Testis (tissue), 3 donors: ENCODE data around the gene RESF1. TPM values are rescaled to one million over a fixed set of nuclear protein-coding genes. Genes with fewer than 3 reads are reported as not detected.

ENCODE experiments used
- DNase-seq: peaks from one replicate; pipeline ENCODE4 v3.0.0-alpha.2; 2019
- H3K27ac ChIP-seq, 2 donors: fragments of 200-600 bp; sonication (generic); one replicate each; pipeline ENCODE4 v1.5.1; 2019
- H3K27me3 ChIP-seq: fragments of 200-600 bp; sonication (generic); one replicate; pipeline ENCODE4 v1.5.1; 2019
- H3K36me3 ChIP-seq: fragments of 200-600 bp; sonication (generic); one replicate; pipeline ENCODE4 v1.5.1; 2017; ENCODE audit warnings: low read depth; ENCODE audit errors: missing control alignments
- H3K4me1 ChIP-seq: fragments of 200-600 bp; sonication (generic); one replicate; pipeline ENCODE4 v1.5.1; 2019
- H3K4me3 ChIP-seq, 2 donors: fragments of 200-600 bp; sonication (generic); one replicate each; pipeline ENCODE4 v1.5.1; 2017 to 2019
- H3K9me3 ChIP-seq: fragments of 200-600 bp; sonication (generic); one replicate; pipeline ENCODE4 v1.5.1; 2017
- POLR2A ChIP-seq: fragments of 450-650 bp; IDR thresholded peaks from one replicate; pipeline ENCODE4 v1.6.1; 2017; ENCODE audit warnings: antibody characterized with exemption, mild to moderate bottlenecking, moderate library complexity
- WGBS, 2 donors: methylation state at CpG; one replicate each; pipeline ENCODE4 v1.1.5; 2018; 5-methylcytosine and 5-hydroxymethylcytosine counted together
- intact Hi-C: fragments of 100-400 bp; cut with DNase I; formaldehyde crosslinking; loops from one replicate; pipeline ENCODE4 v1.15.1; 2023; ENCODE audit warnings: low total_unique reads
- polyA plus RNA-seq: library from polyadenylated mRNA; stranded (reverse); fragments of 350-450 nt; fragmentation: Illumina TruSeq; extraction: RNeasy Lipid Tissue Mini Kit (QIAGEN cat#74804); gene quantifications from one replicate; pipeline ENCODE4 v1.2.3, GENCODE V29; 2014; ENCODE audit warnings: low read depth, low replicate concordance; ENCODE audit not compliant: insufficient read depth
- total RNA-seq, 2 donors: library from RNA; depleted of rRNA; stranded (reverse); fragments of >200 nt; gene quantifications; one replicate each; pipeline ENCODE4 v1.2.3, GENCODE V29; 2016
- TF ChIP-seq, protein P1 (sequence below), 3 experiments: fragments of 450-650 bp in 2 of 3; fragments of 200-600 bp in 1 of 3; sonication (generic) in 1 of 3; IDR thresholded peaks; one replicate each; pipeline ENCODE4 v1.5.1; 2016 to 2019; ENCODE audit warnings: antibody characterized with exemption in 3 of 3, mild to moderate bottlenecking in 2 of 3, moderate library complexity in 1 of 3

RESF1 gene
- total and polyA plus RNA-seq, 3 donors from 2014 or later: 13.7 to 101 (median 96.1) TPM

DNA sequence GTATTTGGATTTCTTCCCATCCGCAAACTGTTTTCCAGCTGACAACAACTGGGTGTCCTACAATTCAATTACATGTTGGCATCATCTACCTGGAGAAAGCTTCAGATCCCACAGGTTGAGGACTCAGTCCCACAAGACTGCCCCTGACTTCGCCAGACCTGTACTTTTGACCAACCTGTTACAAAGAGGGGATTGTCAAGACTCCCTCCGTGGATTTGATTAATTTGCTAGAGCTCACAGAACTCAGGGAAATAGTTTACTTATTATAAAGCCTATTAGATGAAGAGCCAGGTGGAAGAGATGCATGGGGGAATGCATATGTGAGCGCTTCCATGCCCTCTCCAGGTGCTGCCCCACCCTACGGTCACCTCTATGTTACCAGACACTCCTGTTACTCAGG, 14.6 kb downstream of the RESF1 start:
- no peaks in the 10 kb centered on the region for H3K27me3 ChIP-seq

DNA sequence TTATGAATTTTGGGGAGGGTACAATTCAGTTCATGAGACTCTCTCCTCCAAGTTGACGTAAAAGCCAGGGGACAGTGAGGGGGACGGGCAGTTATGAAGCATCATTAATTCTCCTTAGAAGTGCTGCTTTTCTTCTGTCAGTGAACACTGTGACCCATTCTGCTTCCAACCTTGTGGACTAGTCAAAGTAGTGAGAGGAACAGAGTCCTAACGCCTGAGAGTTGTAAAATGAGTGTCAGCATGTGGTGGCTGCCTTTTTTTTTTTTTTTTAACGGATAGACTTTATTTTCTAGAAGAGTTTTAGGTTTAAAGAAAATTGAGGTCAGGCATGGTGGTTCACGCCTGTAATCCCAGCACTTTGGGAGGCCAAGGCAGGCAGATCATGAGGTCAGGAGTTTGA, 15.5 kb downstream of the RESF1 start:
- Histone ChIP-seq H3K27me3 (no peaks in the 10 kb centered on the region), H3K27ac (no peak overlapping the region), H3K4me1 (no peaks in the 10 kb centered on the region), H3K9me3 (no peaks in the 10 kb centered on the region), H3K4me3 (no peak overlapping the region), H3K36me3 (no peaks in the 10 kb centered on the region)
- DNase-seq: no peak
- WGBS, 2 donors: 85 to 97% methylated on average over 5 of the region's 5 CpGs
- intact Hi-C loops: no loop called here
- no peak for TF ChIP-seq POLR2A
- TF ChIP-seq, protein P1, sequence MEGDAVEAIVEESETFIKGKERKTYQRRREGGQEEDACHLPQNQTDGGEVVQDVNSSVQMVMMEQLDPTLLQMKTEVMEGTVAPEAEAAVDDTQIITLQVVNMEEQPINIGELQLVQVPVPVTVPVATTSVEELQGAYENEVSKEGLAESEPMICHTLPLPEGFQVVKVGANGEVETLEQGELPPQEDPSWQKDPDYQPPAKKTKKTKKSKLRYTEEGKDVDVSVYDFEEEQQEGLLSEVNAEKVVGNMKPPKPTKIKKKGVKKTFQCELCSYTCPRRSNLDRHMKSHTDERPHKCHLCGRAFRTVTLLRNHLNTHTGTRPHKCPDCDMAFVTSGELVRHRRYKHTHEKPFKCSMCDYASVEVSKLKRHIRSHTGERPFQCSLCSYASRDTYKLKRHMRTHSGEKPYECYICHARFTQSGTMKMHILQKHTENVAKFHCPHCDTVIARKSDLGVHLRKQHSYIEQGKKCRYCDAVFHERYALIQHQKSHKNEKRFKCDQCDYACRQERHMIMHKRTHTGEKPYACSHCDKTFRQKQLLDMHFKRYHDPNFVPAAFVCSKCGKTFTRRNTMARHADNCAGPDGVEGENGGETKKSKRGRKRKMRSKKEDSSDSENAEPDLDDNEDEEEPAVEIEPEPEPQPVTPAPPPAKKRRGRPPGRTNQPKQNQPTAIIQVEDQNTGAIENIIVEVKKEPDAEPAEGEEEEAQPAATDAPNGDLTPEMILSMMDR (IDR thresholded peaks at IDR 0.05): no peak

More for the DNA sequence above, 14.6 kb downstream of the RESF1 start:
- TF ChIP-seq, protein P1 (IDR thresholded peaks at IDR 0.05): no peak
- no peak for TF ChIP-seq POLR2A
- H3K27ac ChIP-seq: no peak overlapping the region
- no peaks in the 10 kb centered on the region for H3K36me3 ChIP-seq
- H3K9me3 ChIP-seq: no peaks in the 10 kb centered on the region
- no peaks in the 10 kb centered on the region for H3K4me1 ChIP-seq
- intact Hi-C loops: no loop called here
- no peak for DNase-seq
- 96 to 97% methylated on average over 5 of the region's 5 CpGs for WGBS, 2 donors
- H3K4me3 ChIP-seq: no peak overlapping the region

DNA sequence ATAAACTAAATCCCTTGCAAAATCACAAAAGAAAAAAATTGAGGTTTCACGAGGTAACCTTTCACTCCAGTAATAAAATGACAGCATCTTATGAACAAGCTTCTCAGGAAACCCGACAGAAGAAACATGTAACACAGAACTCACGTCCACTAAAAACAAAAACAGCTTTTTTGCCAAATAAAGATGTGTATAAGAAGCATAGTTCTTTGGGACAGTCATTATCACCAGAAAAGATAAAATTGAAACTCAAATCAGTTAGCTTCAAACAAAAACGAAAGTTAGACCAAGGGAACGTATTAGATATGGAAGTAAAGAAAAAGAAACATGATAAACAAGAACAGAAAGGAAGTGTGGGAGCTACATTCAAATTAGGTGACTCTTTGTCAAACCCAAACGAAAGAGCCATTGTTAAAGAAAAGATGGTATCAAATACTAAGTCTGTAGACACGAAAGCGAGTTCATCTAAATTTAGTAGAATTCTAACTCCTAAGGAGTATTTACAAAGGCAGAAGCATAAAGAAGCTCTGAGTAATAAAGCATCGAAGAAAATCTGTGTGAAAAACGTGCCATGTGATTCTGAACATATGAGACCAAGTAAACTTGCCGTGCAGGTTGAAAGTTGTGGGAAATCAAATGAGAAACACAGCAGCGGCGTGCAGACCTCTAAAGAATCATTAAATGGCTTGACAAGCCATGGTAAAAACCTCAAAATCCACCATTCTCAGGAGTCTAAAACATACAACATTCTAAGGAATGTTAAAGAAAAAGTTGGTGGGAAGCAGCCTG, 25.8 kb downstream of the RESF1 start:
- Histone ChIP-seq H3K9me3 (no peaks in the 10 kb centered on the region), H3K27ac (peak overlapping the region; percentile 43 to 52), H3K36me3 (no peaks in the 10 kb centered on the region), H3K4me3 (no peak overlapping the region), H3K4me1 (peaks cover under 1% of the 10 kb centered on the region), H3K27me3 (no peaks in the 10 kb centered on the region)
- intact Hi-C loops: no loop called here
- DNase-seq: no peak
- TF ChIP-seq, protein P1 (IDR thresholded peaks at IDR 0.05): no peak
- TF ChIP-seq POLR2A: no peak
- WGBS, 2 donors: 74 to 86% methylated on average over 13 of the region's 13 CpGs

DNA sequence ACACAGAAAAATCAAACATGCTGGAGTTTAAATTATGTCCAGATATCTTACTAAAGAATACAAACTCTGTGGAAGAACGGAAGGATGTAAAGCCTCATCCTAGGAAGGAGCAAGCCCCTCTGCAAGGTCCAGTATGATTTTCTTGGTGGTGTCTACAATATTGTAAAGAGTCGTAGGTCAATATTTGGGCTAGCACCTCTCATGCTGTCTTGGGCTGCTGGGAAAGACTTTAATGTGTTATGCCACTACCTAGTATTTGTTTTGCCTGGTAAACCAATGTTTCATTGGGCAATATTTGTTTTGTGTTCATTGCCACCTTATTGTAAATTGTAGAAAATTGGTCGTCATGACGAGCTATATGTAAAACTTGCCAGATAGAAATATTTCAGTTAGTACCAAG, 26.6 kb downstream of the RESF1 start:
- intact Hi-C loops: no loop called here
- no peaks in the 10 kb centered on the region for H3K36me3 ChIP-seq
- no peak for DNase-seq
- 77 to 89% methylated on average over 4 of the region's 4 CpGs for WGBS, 2 donors
- H3K9me3 ChIP-seq: no peaks in the 10 kb centered on the region
- no peaks in the 10 kb centered on the region for H3K27me3 ChIP-seq
- no peak overlapping the region for H3K4me3 ChIP-seq
- peaks cover 8% of the 10 kb centered on the region for H3K4me1 ChIP-seq
- H3K27ac ChIP-seq: peak overlapping the region; percentile 43 to 52
- no peak for TF ChIP-seq POLR2A
- TF ChIP-seq, protein P1 (IDR thresholded peaks at IDR 0.05): no peak
